GM13977 (cell line): Measurements from ENCODE around the gene ATG10.
"Not testable (repeated sequence)": the region's sequence is repeated elsewhere in the genome, so short reads cannot be mapped to it uniquely, and the experiment has no call there.

Experiments
- DNase-seq: peaks from one replicate; pipeline ENCODE4 v3.0.0; 2012; ENCODE audit warnings: low spot score
- CTCF ChIP-seq: IDR thresholded peaks from 2 replicates; pipeline ENCODE4 v1.5.1; 2012; ENCODE audit warnings: mild to moderate bottlenecking, control low read depth; ENCODE audit not compliant: insufficient read depth; ENCODE audit errors: extremely low read depth, missing control alignments
- in situ Hi-C: fragments of 300-500 bp; cut with MboI; formaldehyde crosslinking; loops from one replicate; pipeline ENCODE4 v1.12.0; 2022; ENCODE audit warnings: low sequenced_read_pairs, low pct_unique_long_range_greater_than_20kb, mixed read lengths, inconsistent platforms; ENCODE audit not compliant: unreplicated experiment

ATG10 gene

GRCh38 chr5:82004511-82004910 is 32.7 kb downstream of the ATG10 start:
- TF ChIP-seq CTCF, result no peak
- in situ Hi-C loops, result no loop called here
- DNase-seq, result no peak

GRCh38 chr5:82009869-82010268 is 38.0 kb downstream of the ATG10 start:
- in situ Hi-C loops, DNase-seq: not testable (repeated sequence)

DNA sequence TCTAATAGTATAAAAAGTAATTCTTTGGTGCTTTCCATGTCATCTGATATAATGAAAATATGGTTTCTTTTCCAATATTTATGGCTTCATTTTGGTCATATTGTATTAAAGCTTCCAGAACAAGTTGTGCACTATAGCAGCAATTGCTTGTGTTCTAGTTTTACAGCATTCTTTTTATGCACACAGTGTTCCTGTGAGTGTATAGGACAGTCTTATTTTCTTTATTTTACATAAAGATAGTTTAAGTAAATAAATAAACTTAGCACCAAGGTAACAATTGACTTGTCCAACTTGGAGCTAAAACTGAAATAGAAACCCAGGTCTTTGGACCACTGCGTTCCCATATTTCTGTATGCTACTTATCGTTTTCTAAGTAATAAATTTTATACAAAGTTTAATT is 38.9 kb downstream of the ATG10 start:
- no peak for DNase-seq
- no peak for TF ChIP-seq CTCF
- in situ Hi-C loops, result no loop called here

DNA sequence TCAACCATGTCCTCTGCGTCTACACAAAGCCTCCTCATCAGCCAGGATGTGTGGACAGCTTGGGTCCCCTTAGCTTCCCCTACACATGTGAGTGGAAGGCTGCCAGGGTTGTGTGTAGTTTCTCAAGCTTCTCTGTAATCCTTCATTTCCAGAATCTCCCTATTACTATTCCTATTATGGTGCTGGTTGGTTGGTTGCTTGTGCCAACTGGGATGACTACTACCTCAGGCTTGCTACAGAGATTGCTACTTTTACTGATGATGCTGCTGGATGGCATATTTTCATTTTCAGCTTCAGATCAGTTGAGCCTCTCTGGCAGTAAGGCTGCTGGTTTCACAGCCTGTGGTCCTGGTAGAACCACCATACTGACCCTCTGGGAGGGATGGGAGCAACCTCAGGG is 39.9 kb downstream of the ATG10 start:
- no peak for TF ChIP-seq CTCF
- no peak for DNase-seq
- in situ Hi-C loops, result no loop called here

GRCh38 chr5:82014644-82015043 is 42.8 kb downstream of the ATG10 start:
- in situ Hi-C loops, DNase-seq: not testable (repeated sequence)

- DNase-seq, result no peak
- in situ Hi-C loops, result no loop called here
- no peak for TF ChIP-seq CTCF
These were observed 46.6 kb downstream of the ATG10 start for GRCh38 chr5:82018462-82018861.

GRCh38 chr5:82019342-82020138 is 47.7 kb downstream of the ATG10 start:
- no peak for TF ChIP-seq CTCF
- DNase-seq, result no peak
- in situ Hi-C loops, result no loop called here

DNA sequence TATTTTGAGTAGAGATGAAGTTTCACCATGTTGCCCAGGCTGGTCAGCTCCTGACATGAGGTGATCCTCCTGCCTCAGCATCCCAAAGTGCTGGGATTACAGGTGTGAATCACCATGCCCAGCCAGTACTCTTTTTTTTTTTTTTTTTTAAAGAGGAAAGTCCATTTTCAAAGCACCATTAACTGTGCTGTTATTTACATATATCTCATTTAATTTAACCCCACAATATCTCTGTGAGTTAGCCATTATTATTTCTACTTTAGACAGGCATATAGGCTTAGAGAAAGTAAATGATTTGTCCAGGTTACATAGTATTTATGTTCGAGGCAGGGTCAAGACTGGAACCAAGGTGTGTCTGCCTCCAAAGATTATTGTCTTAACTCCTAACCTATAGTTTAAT is 50.7 kb downstream of the ATG10 start:
- DNase-seq, result no peak
- no peak for TF ChIP-seq CTCF
- in situ Hi-C loops, result no loop called here
